ENCODE data around the gene SHCBP1. TPM values are rescaled to one million over a fixed set of nuclear protein-coding genes. Genes with fewer than 3 reads are reported as not detected.

SHCBP1 gene
- total RNA-seq, 1 experiment from 2014 or later = 25.8 TPM

GRCh38 chr16:46562979-46563378 lies 58.2 kb downstream of the SHCBP1 start:
- H2AFZ ChIP-seq (ENCODE audit: low read length) = no peak overlapping the region
- H3K9ac ChIP-seq (ENCODE audit: low read length) = no peak overlapping the region
- no peak for ATAC-seq
- H3K4me3 ChIP-seq (ENCODE audit: low read length) = no peak overlapping the region
- no peaks in the 10 kb centered on the region for H3K9me2 ChIP-seq (replicated peaks; ENCODE audit: low read length)
- peaks cover 15% of the 10 kb centered on the region; the same call in 1 of the 2 replicates for H3K27me3 ChIP-seq (ENCODE audit: low read length)
- H3K9me3 ChIP-seq (ENCODE audit: low read length) = no peaks in the 10 kb centered on the region
- H3K4me2 ChIP-seq (ENCODE audit: low read length) = no peak overlapping the region
- H3K79me2 ChIP-seq (ENCODE audit: low read length) = no peaks in the 10 kb centered on the region
- intact Hi-C loops (cut with micrococcal nuclease) = no loop called here
- H3K36me3 ChIP-seq (ENCODE audit: low read depth, low read length) = no peaks in the 10 kb centered on the region
- no peak overlapping the region for H3K27ac ChIP-seq (ENCODE audit: low read length)
- no peaks in the 10 kb centered on the region for H4K20me1 ChIP-seq (ENCODE audit: low read length)
- no peaks in the 10 kb centered on the region for H3K4me1 ChIP-seq (ENCODE audit: insufficient read depth, low read length)
- TF ChIP-seq EZH2 (IDR thresholded peaks at IDR 0.05; ENCODE audit: low read length, unreplicated experiment) (no peak), EZH2phosphoT487 (IDR thresholded peaks at IDR 0.05; ENCODE audit: borderline replicate concordance, low read length) (no peak), CTCF (conservative IDR thresholded peaks at IDR 0.05; ENCODE audit: low read depth, low read length) (no peak)
- no peaks in the 10 kb centered on the region for H3F3A ChIP-seq (ENCODE audit: low read length, unreplicated experiment)
- DNase-seq = no peak
- CTCF ChIA-PET = no interaction called here
- BruUV-seq (replicated peaks) = no TSS peak
- POLR2A ChIA-PET (ENCODE audit: unreplicated experiment) = no interaction called here

DNA sequence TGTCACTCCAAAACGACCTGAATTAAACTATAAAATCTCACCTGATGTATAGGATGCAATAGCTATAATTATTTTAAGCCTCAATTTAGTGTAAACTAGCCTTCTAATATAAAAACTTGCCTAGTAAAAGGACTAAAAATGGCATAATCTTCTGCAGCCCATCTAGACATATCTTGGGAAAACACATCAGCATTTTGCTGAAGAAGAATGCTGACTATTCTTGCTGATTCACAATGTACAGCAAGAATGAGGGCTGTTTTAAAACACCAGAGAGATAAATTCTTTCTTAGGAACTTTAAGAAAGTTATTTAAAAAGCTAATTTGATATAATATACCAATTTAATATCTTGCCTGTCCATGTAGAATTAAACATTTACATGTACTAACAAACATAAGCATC lies 63.2 kb downstream of the SHCBP1 start:
- ChIA-PET POLR2A (ENCODE audit: unreplicated experiment) (no interaction called here), CTCF (no interaction called here)
- no peak for DNase-seq
- H3K9me2 ChIP-seq (replicated peaks; ENCODE audit: low read length) = no peaks in the 10 kb centered on the region
- H3K9ac ChIP-seq (ENCODE audit: low read length) = no peak overlapping the region
- no TSS peak for BruUV-seq (replicated peaks)
- H3F3A ChIP-seq (ENCODE audit: low read length, unreplicated experiment) = no peaks in the 10 kb centered on the region
- no peak for TF ChIP-seq EZH2phosphoT487 (IDR thresholded peaks at IDR 0.05; ENCODE audit: borderline replicate concordance, low read length)
- no peak for TF ChIP-seq EZH2 (IDR thresholded peaks at IDR 0.05; ENCODE audit: low read length, unreplicated experiment)
- TF ChIP-seq CTCF (conservative IDR thresholded peaks at IDR 0.05; ENCODE audit: low read depth, low read length) = no peak
- intact Hi-C loops (cut with micrococcal nuclease) = no loop called here
- H4K20me1 ChIP-seq (ENCODE audit: low read length) = no peaks in the 10 kb centered on the region
- H3K4me3 ChIP-seq (ENCODE audit: low read length) = no peak overlapping the region
- H3K9me3 ChIP-seq (ENCODE audit: low read length) = no peaks in the 10 kb centered on the region
- no peak overlapping the region for H3K27ac ChIP-seq (ENCODE audit: low read length)
- no peak for ATAC-seq
- H3K79me2 ChIP-seq (ENCODE audit: low read length) = no peaks in the 10 kb centered on the region
- no peak overlapping the region for H3K4me2 ChIP-seq (ENCODE audit: low read length)
- no peak overlapping the region for H2AFZ ChIP-seq (ENCODE audit: low read length)
- no peaks in the 10 kb centered on the region for H3K4me1 ChIP-seq (ENCODE audit: insufficient read depth, low read length)
- 0 out of 2 replicates have a peak, but pooled peaks cover 3% of the 10 kb centered on the region for H3K27me3 ChIP-seq (ENCODE audit: low read length)
- H3K36me3 ChIP-seq (ENCODE audit: low read depth, low read length) = no peaks in the 10 kb centered on the region

DNA sequence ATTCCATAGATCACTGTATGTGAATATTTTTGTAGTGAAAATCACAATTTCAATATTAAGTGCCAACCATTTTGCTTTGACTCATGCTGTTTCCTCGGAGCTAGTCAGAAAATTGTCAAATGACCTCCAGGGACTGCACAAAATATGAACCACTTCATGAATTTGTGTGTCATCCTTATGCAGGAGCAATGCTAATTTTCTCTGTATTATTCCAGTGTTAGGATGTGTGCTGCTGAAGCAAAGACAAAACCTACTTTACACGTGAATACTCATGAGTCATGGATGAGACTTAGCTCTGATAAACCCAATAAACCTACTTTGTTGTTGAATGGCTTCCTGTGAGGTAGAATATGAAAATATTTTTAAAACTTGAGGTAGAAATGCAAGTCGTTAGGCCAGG lies 65.2 kb downstream of the SHCBP1 start:
- H3K9ac ChIP-seq (ENCODE audit: low read length) = no peak overlapping the region

More for the DNA sequence above, 65.2 kb downstream of the SHCBP1 start:
- ATAC-seq (peak; percentile 61), DNase-seq (peak; percentile 44)
- Histone ChIP-seq H3F3A (ENCODE audit: low read length, unreplicated experiment) (no peaks in the 10 kb centered on the region), H3K79me2 (ENCODE audit: low read length) (no peaks in the 10 kb centered on the region), H4K20me1 (ENCODE audit: low read length) (no peaks in the 10 kb centered on the region), H2AFZ (ENCODE audit: low read length) (no peak overlapping the region), H3K4me1 (ENCODE audit: insufficient read depth, low read length) (no peaks in the 10 kb centered on the region), H3K4me3 (ENCODE audit: low read length) (no peak overlapping the region), H3K9me3 (ENCODE audit: low read length) (no peaks in the 10 kb centered on the region), H3K27ac (ENCODE audit: low read length) (no peak overlapping the region), H3K36me3 (ENCODE audit: low read depth, low read length) (no peaks in the 10 kb centered on the region), H3K4me2 (ENCODE audit: low read length) (no peak overlapping the region), H3K27me3 (ENCODE audit: low read length) (no peaks in the 10 kb centered on the region), H3K9me2 (replicated peaks; ENCODE audit: low read length) (no peaks in the 10 kb centered on the region)
- TF ChIP-seq CTCF (conservative IDR thresholded peaks at IDR 0.05; ENCODE audit: low read depth, low read length) (no peak), EZH2 (IDR thresholded peaks at IDR 0.05; ENCODE audit: low read length, unreplicated experiment) (no peak), EZH2phosphoT487 (IDR thresholded peaks at IDR 0.05; ENCODE audit: borderline replicate concordance, low read length) (no peak)
- ChIA-PET POLR2A (ENCODE audit: unreplicated experiment) (no interaction called here), CTCF (no interaction called here)
- no TSS peak for BruUV-seq (replicated peaks)
- intact Hi-C loops (cut with micrococcal nuclease) = no loop called here

Data from PC-3 (cell line).